HEK293T (cell line): Measurements from ENCODE around the gene FBXW7.

Experiments used
- ARNT ChIP-seq: fragments of 450-650 bp; IDR thresholded peaks from 2 replicates; pipeline ENCODE4 v1.6.1; 2017; ENCODE audit warnings: mild to moderate bottlenecking
- ELF4 ChIP-seq: fragments of 450-650 bp; IDR thresholded peaks from 2 replicates; pipeline ENCODE4 v1.6.1; 2017; ENCODE audit warnings: antibody characterized with exemption
- FOXA1 ChIP-seq: fragments of 450-650 bp; IDR thresholded peaks from 2 replicates; pipeline ENCODE4 v1.6.1; 2016; ENCODE audit warnings: mild to moderate bottlenecking
- FOXM1 ChIP-seq: fragments of 450-650 bp; IDR thresholded peaks from 2 replicates; pipeline ENCODE4 v1.6.1; 2017; ENCODE audit warnings: mild to moderate bottlenecking, borderline replicate concordance
- LEF1 ChIP-seq: fragments of 450-650 bp; IDR thresholded peaks from 2 replicates; pipeline ENCODE4 v1.6.1; 2017; ENCODE audit warnings: mild to moderate bottlenecking, borderline replicate concordance
- SP1 ChIP-seq: fragments of 450-650 bp; IDR thresholded peaks from 2 replicates; pipeline ENCODE4 v1.6.1; 2017
- SUZ12 ChIP-seq: fragments of 450-650 bp; IDR thresholded peaks from 2 replicates; pipeline ENCODE4 v1.6.1; 2016; ENCODE audit warnings: mild to moderate bottlenecking
- TARDBP ChIP-seq: fragments of 450-650 bp; IDR thresholded peaks from 2 replicates; pipeline ENCODE4 v1.6.1; 2016
- ZNF384 ChIP-seq: fragments of 450-650 bp; IDR thresholded peaks from 2 replicates; pipeline ENCODE4 v1.6.1; 2016

DNA sequence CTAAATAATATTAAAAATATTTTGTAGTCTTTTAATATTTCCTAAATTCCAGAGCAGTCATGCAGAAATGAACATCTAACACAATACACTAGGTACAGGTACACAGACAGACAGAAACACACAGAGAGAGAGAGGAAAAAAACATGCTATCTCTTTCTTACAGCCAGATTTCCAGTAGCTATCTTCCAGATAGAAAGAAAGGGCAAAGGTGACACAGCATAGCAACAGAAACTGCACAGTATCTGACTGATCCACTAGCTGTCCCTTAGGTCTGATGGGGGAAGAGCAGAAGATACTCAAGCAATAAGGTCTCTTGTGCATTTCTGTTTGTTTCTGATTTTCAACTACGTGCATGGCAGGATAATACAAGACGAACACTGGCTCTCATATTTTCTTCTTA lies 7.8 kb downstream of the FBXW7 start:
- TF ChIP-seq SP1: no peak
- TF ChIP-seq SUZ12: no peak
- TF ChIP-seq ARNT: no peak
- no peak for TF ChIP-seq TARDBP
- no peak for TF ChIP-seq LEF1
- TF ChIP-seq FOXM1: no peak
- no peak for TF ChIP-seq FOXA1
- no peak for TF ChIP-seq ZNF384
- TF ChIP-seq ELF4: no peak
